Measurements from ENCODE around the gene BABAM1.
"Not testable (repeated sequence)": the region's sequence is repeated elsewhere in the genome, so short reads cannot be mapped to it uniquely, and the experiment has no call there.

BABAM1 gene

GRCh38 chr19:17243830-17244617, 23.2 kb upstream of the BABAM1 start:
- peak; percentile 76 for DNase-seq

DNA sequence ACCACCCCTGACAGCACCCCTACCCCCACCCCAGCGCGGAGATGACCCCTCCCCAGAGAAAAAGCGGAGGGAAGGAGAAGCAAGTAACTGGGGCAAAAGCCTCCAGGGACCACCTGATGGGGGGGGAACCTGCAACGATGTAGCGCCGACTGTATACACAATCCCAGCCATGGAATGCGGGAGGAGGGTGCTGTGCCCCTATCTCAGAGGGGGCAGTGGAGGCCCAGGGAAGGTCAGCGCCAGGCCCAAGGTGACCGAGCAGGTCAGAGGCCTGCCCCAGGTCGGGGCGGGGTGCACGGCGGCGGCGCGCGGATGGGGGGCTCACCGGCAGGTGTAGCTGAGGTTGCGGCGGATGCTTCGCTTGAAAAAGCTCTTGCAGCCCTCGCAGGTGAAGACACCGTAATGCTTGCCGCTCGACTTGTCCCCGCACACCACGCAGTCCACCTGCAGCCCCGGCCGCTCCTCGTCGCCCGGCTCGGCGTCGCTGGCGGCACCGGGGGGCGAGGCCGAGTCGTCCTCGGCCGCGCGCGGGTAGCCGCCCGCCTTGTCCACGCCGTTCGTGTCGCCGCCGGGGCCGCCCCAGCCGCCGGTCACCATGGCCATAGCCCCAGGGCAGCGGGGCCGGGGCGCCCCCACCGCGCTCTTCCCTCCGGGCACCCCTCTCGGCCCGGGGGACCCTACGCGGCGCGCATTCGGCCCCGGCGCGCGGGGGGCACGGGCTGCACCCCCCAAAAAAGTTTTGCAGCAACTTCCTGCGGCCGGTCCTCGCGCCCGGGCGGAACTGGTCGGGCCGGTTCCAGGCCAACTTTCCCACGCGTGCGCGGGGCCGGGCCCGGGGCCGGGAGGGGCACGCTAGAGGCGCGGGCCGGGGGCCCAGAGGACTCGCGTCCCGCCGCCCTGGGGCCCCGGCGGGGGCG, 22.4 kb upstream of the BABAM1 start:
- no peak for DNase-seq

GRCh38 chr19:17245535-17245984, 21.7 kb upstream of the BABAM1 start, which contains the start of gene NR2F6:
Gene NR2F6 (minus strand): TSS chr19:17245919. CDS start chr19:17245220, 699 bp downstream.
- DNase-seq = no peak

DNA sequence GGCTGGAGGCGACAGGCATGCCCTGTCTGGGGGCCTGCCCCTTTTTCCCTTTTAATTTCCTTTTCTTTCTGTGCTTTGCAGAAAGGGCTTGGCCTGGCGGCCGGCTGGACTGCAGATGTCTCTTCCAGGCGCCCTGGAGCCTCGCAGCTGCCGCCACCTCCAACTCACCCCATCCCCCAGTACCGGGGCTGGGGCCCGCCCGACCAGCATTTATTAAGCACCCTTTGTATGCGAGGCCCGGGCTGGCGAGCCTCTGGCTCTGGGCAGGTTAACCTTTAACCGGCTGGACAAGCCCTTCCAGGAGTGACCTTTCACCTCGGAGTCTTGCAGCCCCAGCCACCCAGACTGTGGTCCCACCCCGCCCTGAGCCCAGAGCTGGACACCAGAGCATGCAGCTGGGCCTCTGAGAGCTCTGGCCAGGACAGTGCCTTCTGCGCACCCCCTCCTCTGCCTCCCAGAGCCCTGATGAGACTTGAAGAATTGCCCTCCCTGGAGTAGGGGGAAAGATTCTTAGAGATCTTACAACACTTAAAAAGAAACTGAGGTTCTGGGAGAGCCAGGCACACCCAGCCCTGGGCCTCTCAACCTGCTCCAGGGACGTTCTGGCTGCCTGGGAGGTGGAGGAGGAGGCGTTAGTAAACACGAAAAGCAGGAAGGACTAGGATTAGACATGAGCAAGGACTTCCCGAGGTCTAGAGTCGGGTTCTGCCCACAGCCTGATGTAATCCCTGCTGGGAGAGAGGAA, 20.4 kb upstream of the BABAM1 start:
- peak; percentile 90 for DNase-seq

GRCh38 chr19:17248011-17248776, 19.0 kb upstream of the BABAM1 start:
- DNase-seq = peak; percentile 99

- no peak for DNase-seq
Measured at GRCh38 chr19:17249887-17250548, 17.2 kb upstream of the BABAM1 start.

- DNase-seq = no peak
Measured at GRCh38 chr19:17254636-17255035, 12.6 kb upstream of the BABAM1 start.

DNA sequence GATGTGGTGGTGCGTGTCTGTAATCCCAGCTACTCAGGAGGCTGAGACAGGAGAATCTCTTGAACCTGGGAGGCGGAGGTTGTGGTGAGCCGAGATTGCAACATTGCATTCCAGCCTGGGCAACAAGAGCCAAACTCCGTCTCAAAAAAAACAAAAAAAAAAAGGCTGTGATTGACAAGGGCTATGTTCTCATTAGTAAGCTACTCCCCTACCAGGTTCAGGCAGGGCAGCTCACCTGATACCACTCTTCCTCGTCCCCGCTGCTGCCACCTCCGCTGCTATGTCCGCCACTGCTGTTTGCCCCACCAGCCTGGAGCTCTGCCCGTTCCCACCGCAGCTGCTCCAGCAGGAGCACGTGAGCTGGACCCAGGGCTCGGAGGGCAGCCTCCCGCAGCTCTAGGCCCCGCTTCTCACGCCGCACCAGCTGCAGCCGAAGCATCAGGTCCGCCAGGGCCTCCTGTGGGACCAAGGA, 12.1 kb upstream of the BABAM1 start:
- no peak for DNase-seq

DNA sequence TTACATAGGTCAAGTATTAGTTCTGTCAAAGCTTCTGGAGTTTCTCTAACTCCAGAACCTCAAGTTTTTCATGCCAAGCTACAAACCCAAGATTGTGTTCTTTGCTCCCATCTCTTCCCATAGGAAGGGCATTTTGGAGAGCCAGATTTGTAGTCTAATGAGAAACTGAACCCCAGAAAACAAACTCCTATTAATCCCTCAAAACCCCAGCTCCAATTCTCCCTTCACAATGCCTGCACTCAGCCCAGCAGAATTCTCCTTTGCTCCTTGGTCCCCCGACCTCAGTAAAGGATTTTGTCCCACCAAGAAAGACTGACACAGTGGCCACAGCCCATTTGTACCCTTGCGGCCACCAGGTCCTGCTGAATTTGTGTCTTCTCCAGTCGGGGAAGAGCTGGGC, 11.1 kb upstream of the BABAM1 start:
- no peak for DNase-seq

- DNase-seq = peak; percentile 53
Measured at GRCh38 chr19:17259118-17259780, 8.0 kb upstream of the BABAM1 start.

DNA sequence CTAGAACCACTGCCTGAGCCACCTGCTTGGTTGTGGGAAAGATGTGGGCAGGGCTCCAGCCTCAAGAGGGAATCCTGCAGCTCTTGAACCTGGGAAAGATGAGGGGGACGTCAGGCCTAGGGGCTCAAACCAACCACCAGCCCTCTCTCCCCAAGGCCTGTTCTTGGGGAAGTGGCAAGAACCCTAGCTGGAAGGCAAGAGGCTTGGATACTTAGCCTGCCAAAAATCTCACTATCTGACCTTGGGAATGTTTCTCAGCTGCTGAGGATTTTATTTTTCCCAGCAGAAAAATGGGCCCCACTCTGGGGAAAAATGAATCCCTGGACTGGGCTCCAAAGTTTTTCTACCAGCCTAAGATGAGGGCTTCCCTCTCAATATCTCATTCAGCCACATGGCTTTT, 7.3 kb upstream of the BABAM1 start:
- no peak for DNase-seq

DNA sequence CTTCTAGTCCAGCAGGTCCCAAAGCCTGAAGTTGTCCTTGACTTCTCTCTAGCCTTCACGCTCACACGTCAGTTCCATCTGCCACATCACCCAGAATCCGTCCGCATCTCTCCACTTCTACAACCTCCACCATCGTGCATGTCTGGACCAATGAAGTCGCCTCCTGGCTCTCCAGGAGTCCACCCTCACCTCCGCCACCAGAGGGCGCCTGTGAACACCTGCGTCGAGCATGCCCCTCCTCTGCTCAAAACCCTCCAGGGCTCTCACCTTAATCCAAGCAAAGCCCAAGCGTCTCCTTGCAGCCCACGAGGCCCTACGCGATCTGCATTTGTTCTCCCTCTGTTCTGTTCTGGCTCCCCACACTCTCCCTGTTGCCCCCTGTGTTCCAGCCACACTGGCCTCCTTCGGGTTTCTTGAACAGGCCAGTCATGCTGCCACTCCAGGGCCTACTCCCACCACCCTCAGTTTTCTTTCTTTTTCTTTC, 6.4 kb upstream of the BABAM1 start:
- peak; percentile 99 for DNase-seq

DNA sequence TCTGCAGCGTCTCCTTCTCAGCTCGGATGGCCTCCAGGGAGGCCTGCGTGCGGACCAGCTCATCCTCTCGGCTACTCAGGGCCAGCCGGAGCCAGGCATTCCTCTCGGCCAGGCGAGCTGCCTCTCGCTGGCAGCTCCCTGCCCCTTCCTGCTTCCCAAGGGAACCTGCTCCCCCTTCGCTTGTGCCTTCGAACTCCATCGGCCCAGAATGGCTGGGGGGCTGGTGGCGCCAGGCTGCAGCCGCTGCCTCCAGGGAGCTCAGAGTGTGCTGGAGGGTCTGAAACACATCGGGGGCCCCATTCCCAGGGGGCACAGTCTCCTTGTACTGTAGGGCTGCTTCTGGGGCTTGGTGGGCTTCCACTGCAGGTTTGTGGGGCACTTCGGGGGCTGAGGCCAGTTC, 4.7 kb upstream of the BABAM1 start:
- DNase-seq = no peak

DNA sequence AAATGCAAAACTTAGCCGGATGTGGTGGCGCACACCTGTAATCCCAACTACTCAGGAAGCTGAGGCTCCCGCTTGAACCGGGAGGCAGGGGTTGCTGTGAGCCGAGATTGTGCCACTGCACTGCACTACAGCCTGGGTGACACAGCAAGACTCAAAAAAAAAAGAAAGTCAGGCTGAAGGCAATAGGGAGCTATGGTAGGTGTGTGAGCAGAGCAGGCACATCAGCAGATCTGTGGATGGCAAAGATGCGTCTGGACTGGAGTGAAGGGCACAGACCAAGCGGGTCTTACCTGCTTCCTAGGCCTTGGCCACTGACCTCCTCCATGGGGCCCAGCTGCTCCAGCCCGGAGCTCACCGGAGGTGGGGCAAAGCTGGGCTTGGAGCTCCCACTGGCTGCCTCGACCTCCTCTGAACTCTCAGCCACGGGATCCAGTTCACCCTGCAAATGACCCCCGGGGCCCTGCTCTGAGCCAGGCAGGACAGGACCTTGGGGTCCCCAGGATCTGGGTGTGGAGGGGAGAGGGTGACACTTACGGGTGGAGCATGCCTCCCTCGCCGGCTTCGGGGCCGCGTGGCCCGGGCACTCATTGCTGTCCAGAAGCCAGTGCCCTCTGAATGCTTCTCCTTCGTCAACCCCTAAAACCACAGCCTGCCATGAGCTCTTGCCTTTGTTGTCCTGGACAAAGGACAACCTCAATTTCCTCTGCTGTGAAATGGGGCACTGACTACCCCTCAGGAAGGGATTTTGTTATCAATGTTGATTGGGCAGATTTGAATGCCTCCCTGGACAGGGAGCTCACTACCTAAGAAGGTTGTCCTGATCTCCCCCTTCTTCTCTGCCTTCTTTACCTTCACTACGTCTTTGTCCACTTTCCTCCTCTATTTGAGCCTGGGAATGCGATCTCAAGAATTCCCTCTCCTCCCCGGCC, 3.3 kb upstream of the BABAM1 start:
- DNase-seq = no peak

- DNase-seq = no peak
Measured at GRCh38 chr19:17264641-17264979, 2.6 kb upstream of the BABAM1 start, which contains the start of gene USHBP1. Gene USHBP1 (minus strand): TSS chr19:17264745. CDS start chr19:17264299, 446 bp downstream.

- no peak for DNase-seq
Measured at GRCh38 chr19:17266026-17266425, 1.2 kb upstream of the BABAM1 start.

GRCh38 chr19:17266589-17266974, 661 bp upstream of the BABAM1 start:
- DNase-seq = no peak

GRCh38 chr19:17268754-17269153, 1.5 kb downstream of the BABAM1 start:
- DNase-seq = no peak

DNA sequence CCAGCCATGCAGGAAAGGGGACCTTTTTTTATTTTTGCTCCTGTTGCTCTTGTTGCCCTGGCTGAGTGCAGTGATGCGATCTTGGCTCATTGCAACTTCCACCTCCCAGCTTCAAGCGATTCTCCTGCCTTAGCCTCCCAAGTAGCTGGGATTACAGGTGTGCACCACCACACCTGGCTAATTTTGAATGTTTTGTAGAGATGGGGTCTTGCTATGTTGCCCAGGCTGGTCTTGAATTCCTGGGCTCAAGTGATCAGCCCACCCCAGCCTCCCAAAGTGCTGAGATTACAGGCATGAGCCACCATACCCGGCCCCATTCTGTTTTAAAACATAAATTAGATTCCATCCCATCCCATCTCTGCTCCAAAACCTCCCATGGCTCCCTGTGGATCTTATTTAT, 7.6 kb downstream of the BABAM1 start:
- DNase-seq = not testable (repeated sequence)

All from NCI-H82 (cell line).